ENCODE results near the gene SS18L1.

The SS18L1 gene

DNA sequence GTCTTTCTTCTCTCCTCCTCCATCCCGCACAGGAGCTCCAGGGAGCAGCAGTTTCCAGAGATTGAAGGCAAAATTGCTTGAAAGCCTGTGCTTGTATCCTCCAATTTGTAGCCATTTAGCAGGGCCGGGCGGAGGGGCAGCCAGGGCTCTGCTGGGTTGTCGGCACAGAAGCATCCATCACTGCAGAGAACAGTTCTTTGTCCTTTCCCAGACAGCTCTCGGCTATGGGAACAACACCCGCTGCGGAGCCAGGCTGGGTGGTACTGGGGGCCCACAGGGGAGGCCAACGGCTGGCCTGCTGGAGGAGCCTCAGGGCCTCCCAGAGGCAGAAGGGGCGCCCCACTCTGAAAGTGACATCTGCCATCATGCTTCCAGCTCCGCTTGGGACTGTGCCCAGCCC lies 68.7 kb downstream of the SS18L1 start:
- no peak for DNase-seq (ENCODE audit: low read depth)

- DNase-seq (ENCODE audit: low read depth): no peak
These were observed 70.5 kb downstream of the SS18L1 start for GRCh38 chr20:62214067-62214466.

DNA sequence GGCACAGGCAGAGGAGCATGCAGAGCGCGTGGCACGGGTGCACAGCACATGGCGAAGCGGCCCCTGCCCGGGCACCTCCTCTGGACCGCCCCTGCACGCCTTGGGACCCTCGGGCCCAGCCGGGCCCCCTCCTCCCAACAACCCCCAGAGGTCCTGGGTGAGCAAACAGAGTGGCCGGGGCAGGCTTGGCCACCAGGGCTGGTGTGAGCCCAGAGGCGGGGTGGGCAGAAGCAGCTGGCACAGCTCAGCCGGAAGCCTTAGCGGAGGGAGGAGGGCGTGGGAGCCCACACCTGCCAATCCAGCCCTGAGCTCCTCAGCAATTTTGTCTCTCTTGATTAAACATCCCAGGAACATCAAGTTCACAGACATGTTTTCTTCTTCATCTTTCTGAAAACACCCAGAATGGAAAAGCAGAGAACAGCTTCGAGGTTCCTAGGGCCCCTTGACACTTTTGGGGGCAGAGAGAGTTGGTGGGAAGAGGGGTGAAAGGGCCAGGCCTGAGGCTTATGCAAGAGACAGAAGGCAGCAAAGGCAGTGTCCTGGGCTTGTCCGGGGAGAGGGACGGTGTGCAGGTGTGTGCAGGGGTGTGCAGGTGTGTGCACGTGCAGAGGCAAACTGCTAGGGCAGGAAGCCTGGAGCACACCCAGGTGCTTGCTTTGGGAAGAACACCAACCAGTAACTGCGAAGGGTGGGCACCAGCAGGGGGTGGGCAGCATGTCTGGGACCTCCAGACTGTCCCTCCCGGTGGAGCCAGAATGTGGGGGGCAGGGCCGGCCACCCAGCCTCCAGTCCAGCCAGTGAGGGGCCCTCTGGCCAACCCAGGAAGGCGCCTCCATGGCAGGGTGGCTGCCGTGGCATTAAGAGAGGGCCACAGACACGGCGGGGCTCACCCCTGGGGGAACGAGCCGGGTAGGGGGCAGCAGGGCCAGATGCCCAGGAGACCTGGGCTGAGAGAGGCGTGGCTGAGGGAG lies 71.7 kb downstream of the SS18L1 start:
- no peak for DNase-seq (ENCODE audit: low read depth)

DNA sequence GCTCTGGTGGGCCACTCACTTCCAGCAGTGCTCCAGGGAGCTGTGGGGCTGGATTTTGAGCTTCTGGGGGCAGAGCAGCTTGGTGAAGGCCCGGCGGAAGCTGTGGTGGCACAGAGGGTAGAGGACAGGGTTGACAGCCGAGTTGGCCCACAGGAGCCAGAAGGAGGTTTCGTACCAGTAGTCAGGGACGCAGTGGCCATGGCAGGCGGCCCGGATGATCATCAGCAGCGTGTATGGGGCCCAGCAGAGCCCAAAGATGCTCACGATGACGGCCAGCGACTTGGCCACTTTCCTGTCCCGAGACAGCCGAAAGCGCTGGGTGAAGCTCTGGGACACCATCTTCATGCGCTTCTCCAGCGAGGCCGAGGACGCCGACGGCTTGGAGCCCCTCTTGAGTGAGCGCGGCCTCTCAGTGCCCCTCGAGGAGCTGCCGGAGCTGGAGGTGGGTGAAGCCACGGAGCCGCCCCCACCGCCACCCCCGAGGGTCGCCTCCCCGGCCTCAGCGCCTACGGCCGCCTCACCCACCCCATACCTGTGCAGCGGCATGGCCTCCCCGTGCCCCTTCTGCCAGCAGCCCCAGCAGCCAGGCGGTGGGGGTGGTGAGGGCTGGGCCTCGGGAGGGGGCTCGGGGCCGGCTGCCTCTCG lies 72.5 kb downstream of the SS18L1 start:
- no peak for DNase-seq (ENCODE audit: low read depth)

- no peak for DNase-seq (ENCODE audit: low read depth)
These were observed 73.3 kb downstream of the SS18L1 start for GRCh38 chr20:62216636-62217566.

DNA sequence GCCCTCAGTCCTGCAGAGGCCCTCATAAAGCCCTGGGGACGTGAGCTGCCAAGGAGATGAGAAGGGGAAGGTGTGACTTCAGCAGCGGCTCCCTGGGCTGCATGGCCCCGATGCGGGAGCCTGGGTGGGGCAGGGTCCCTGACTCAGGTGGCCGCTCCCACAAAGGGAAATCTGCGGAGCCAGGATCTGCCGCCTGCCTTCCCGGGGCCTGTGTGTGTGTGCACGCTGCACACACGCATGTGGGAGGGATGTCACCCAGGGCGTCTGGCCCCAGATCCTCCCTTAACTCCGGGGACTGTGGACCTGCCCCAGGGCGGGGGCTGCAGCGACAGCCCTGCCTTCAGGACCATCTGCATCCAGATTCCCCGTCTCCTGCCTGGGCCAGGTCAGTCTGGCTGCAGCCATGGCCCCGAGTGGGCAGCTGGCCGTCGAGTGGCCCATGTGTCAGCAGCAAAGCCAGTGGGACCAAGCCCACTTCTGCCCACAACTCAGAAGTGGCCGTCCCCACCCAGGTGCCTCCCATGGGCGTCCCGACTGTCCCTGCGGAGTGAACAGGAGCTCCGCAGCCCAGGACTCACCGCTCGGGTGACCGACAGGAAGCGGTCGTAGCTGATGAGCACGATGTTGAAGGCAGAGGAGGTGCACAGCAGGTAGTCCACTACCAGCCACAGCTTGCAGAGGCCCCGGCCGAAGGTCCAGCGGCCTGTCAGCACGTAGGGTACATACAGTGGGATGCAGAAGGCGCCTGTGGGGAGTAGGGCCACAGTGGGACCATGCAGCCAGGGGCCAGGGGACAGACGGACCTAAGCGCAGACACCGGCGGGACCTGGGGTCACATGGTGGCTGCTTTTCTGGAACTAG lies 74.6 kb downstream of the SS18L1 start:
- DNase-seq (ENCODE audit: low read depth): no peak

DNA sequence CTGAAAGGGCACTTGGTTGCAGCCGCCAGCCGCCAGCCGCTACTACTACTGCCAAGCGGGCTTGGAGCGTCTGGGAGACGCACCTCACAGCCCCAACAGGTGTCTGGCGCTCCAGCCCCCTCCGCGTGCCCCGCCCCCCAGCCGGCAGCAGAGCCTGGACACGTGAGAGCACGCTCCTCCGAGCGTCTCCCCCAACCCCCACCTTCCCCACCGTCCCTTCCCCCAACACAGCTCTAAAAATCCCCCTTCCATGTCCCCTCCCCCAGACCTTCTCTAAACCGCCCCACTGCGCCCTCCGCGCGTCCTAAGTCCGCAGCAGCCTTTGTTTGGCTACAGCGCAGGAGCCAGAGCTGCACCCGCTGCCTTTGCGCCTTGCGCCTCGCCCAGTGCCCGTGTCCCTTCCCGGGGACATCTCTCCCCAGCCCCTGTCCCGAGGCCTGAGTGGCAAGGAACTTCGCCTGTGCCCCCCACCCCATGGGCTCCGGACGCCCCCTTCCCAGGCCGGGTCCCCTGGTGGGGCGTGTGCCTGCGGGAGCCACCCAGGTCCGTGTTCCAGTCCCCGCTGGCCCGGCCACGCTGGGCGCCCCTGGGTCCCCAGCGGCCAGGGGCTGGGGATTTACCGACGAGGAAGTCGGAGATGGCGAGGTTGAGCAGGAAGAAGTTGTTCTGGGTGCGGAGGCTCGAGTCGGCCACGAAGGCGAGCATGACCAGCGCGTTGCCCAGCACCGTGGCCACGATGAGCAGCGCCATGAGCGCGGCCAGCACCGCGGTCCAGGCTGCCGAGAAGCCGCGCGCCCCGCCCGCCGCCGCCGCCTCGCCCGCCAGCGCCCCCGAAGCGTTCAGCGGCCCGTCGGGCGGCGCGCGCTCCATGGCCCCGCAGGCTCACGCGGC lies 75.8 kb downstream of the SS18L1 start:
- no peak for DNase-seq (ENCODE audit: low read depth)

GRCh38 chr20:62219992-62220665 lies 76.6 kb downstream of the SS18L1 start, which contains the start of gene HRH3:
HRH3 (minus strand) TSS chr20:62220278; CDS start chr20:62219970, 308 bp downstream.
- no peak for DNase-seq (ENCODE audit: low read depth)

- no peak for DNase-seq (ENCODE audit: low read depth)
These were observed 77.3 kb downstream of the SS18L1 start for GRCh38 chr20:62220666-62221568.

GRCh38 chr20:62222266-62222850 lies 78.8 kb downstream of the SS18L1 start:
- no peak for DNase-seq (ENCODE audit: low read depth)

DNA sequence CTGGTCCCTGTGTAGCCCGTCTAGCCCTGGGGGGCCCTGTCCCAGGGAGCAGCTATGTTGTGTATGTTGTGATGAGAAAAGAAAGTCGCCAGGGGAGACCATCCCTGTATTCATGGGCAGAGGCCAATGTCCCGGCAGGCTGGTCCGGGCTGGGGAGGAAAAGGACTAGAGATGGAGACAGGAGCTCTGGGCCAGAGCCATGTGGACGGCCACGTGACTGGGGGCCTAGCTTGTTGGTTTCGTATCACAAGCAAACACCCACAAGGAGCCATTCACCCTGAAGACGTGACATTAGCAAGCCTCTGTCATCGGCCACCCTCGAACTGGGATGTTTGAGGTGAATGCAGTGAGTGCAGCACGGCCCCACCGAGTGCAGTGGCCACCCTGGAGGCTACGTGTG lies 79.4 kb downstream of the SS18L1 start:
- no peak for DNase-seq (ENCODE audit: low read depth)

DNA sequence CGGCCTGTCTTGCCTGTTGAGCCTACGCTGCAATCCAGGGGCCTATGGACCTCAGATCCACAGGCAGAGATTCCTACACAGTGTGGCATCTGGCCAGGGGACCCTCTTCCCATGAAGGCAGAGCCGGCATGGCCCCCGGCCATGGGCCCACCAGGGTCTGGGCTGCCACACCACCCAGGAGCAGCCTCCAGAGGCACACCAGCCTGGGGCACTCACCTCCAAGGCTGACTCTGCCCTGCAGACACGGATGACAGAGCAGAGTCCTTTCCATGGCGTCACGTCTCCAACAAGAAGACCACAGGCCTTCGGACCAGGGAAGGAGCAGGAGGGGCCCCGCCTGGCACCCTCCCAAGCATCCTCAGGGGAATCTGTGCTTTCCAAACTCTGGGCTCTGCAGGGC lies 80.0 kb downstream of the SS18L1 start:
- no peak for DNase-seq (ENCODE audit: low read depth)

DNA sequence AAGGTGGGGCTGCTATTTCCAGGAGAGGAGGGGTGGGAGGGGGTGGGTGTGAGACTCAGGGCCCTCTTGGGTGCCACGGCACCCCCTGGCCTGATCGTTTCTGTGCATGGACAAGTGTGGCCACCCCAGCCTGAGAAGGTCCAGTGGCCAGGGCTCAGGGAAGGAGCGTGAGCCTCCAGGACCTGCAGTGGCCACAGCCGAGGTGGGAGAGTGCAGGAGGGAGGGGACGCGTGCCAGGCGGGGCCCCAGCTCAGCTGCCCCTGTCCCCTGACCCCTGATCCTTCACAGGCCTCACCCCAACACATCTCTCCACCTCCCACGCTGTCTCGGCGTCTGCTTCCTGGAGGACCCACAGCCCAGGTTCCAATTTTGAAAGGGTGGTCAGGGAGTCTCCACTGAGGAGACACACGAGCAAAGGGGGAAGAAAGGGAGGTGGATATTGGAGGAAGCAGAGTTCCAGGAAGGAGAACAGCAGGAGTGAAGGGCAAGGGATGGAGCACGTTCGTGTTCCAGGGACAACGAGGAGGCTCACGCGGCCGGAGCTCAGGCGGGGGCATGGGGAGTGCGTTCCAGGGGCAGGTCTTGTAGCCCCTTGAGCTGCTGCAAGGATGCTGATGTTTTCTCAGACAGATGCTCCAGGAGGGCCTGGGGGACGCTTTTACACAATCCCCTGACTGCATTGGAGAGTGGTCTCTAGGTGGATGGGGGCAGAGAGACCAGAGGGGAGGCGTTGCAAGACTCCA lies 80.7 kb downstream of the SS18L1 start:
- no peak for DNase-seq (ENCODE audit: low read depth)

DNA sequence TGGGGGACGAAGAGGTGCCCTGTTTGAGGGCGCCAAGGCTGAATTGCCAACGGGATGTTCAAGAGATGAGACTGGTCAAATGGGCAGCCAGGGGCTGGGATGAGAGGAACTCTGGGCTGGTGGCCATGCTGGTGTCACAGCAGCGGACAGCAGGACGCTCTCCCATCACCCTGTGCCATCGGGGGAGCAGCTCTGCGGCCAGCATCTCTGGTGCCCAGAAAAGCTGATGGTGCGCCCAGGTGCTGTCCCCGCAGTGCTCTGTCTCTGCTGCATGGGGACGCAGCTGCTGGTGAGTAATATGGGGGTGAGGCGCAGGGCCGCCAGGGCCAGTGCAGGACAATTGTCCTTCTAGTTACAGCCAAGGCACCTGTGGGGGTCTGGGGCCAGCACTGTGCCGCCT lies 81.5 kb downstream of the SS18L1 start:
- DNase-seq (ENCODE audit: low read depth): no peak

- DNase-seq (ENCODE audit: low read depth): no peak
These were observed 82.5 kb downstream of the SS18L1 start for GRCh38 chr20:62225820-62226635.

All from GM04503 (cell line).